HCT116 (cell line): ENCODE data around the gene PCDHB16. TPM values are rescaled to one million over a fixed set of nuclear protein-coding genes. Genes with fewer than 3 reads are reported as not detected.
"Not testable (repeated sequence)": the region's sequence is repeated elsewhere in the genome, so short reads cannot be mapped to it uniquely, and the experiment has no call there.

Source experiments
- ATAC-seq: fragments of 200-7000 bp; cut with Tn5 transposase; 2 replicates; pipeline ENCODE4 v1.9.1; 2020; ENCODE audit warnings: mild to moderate bottlenecking, moderate library complexity
- BruUV-seq: library from RNA; stranded (reverse); fragments of 400-500 nt; replicated peaks from 2 replicates; lab custom pipeline; 2021; lab: Mats Ljungman, UMichigan
- CTCF ChIA-PET: fragments of 300-600 bp; sonication (Branson Sonifier 250); formaldehyde crosslinking; loops from one replicate; lab custom pipeline; 2021; ENCODE audit warnings: antibody characterized with exemption; lab: Charles Lee
- POLR2A ChIA-PET: fragments of 300-600, 350-600 bp; sonication (Branson Sonifier 250); formaldehyde crosslinking; loops from one replicate; lab custom pipeline; 2021; ENCODE audit warnings: antibody characterized with exemption; lab: Charles Lee
- RAD21 ChIA-PET, 2 experiments: fragments of 300-600 bp; sonication (Branson Sonifier 250); formaldehyde crosslinking; loops; one replicate each; lab custom pipeline; 2023; ENCODE audit warnings: low total read pairs in 2 of 2; ENCODE audit not compliant: uncharacterized antibody in 2 of 2, unreplicated experiment in 2 of 2, low non-redundant PET in 1 of 2; lab: Charles Lee
- DNase-seq: peaks from one replicate; pipeline ENCODE4 v3.0.0-alpha.2; 2010; ENCODE audit warnings: low read depth, low spot score
- H2AFZ ChIP-seq: fragments of 200-600 bp; shearing (Covaris generic), sonication (generic); 2 replicates; pipeline ENCODE4 v1.6.1; 2017; ENCODE audit warnings: low read depth, mixed run types, mixed read lengths, antibody characterized with exemption, low read length; ENCODE audit not compliant: poor library complexity, severe bottlenecking
- H3K27ac ChIP-seq: 2 replicates; pipeline ENCODE4 v1.5.1; 2012; ENCODE audit warnings: low read depth, low read length
- H3K27me3 ChIP-seq: fragments of 200-600 bp; sonication (generic); 2 replicates; pipeline ENCODE4 v1.6.1; 2016; ENCODE audit warnings: mixed run types, low read length, mixed read lengths; ENCODE audit not compliant: insufficient read depth
- H3K36me3 ChIP-seq, 2 experiments: fragments of 200-500 bp in 1 of 2; fragments of 200-600 bp in 1 of 2; sonication (Bioruptor generic) in 1 of 2; sonication (generic) in 1 of 2; 2 replicates each; pipeline versions ENCODE4 v1.5.1 to v1.6.1; 2014 to 2016; ENCODE audit warnings: low read length in 2 of 2, inconsistent platforms in 1 of 2, mixed read lengths in 1 of 2, mixed run types in 1 of 2; ENCODE audit not compliant: insufficient read depth in 2 of 2, control insufficient read depth in 1 of 2
- H3K4me1 ChIP-seq, 2 experiments: fragments of 200-600 bp in 1 of 2; sonication (generic) in 1 of 2; 2 replicates each; pipeline versions ENCODE4 v1.5.1 to v1.6.1; 2012 to 2017; ENCODE audit warnings: low read length in 2 of 2, inconsistent platforms in 1 of 2, mild to moderate bottlenecking in 1 of 2, mixed read lengths in 1 of 2, mixed run types in 1 of 2, moderate library complexity in 1 of 2; ENCODE audit not compliant: insufficient read depth in 2 of 2, control insufficient read depth in 1 of 2
- H3K4me2 ChIP-seq: fragments of 200-600 bp; sonication (generic); 2 replicates; pipeline ENCODE4 v1.6.1; 2017; ENCODE audit warnings: mixed run types, low read length, mixed read lengths
- H3K4me3 ChIP-seq, 2 experiments: fragments of 200-600 bp in 1 of 2; sonication (generic) in 1 of 2; replicated peaks in 1 of 2; 2 replicates each; pipeline ENCODE4 v1.5.1; 2011 to 2016; ENCODE audit warnings: low read length in 2 of 2, control low read depth in 1 of 2, low read depth in 1 of 2, mild to moderate bottlenecking in 1 of 2, mixed read lengths in 1 of 2, mixed run types in 1 of 2
- H3K79me2 ChIP-seq: fragments of 200-600 bp; sonication (generic); 2 replicates; pipeline ENCODE4 v1.6.1; 2017; ENCODE audit warnings: mild to moderate bottlenecking, mixed run types, low read length, moderate library complexity, mixed read lengths; ENCODE audit not compliant: insufficient read depth
- H3K9ac ChIP-seq: fragments of 200-600 bp; sonication (generic); 2 replicates; pipeline ENCODE4 v1.6.1; 2016; ENCODE audit warnings: low read length, mixed read lengths
- H3K9me2 ChIP-seq: fragments of 200-600 bp; sonication (generic), shearing (Covaris generic); 2 replicates; pipeline ENCODE4 v1.6.1; 2017; ENCODE audit warnings: mixed run types, mild to moderate bottlenecking, moderate library complexity; ENCODE audit not compliant: insufficient read depth
- H3K9me3 ChIP-seq, 2 experiments: fragments of 200-500 bp in 1 of 2; fragments of 200-600 bp in 1 of 2; sonication (Bioruptor generic) in 1 of 2; sonication (generic) in 1 of 2; 2 replicates each; pipeline ENCODE4 v1.6.1; 2014 to 2017; ENCODE audit warnings: low read length in 2 of 2, mixed read lengths in 2 of 2, inconsistent platforms in 1 of 2, low read depth in 1 of 2, mild to moderate bottlenecking in 1 of 2, mixed run types in 1 of 2, moderate library complexity in 1 of 2; ENCODE audit not compliant: control insufficient read depth in 1 of 2, insufficient read depth in 1 of 2
- H4K20me1 ChIP-seq: fragments of 200-600 bp; sonication (generic), shearing (Covaris generic); 2 replicates; pipeline ENCODE4 v1.6.1; 2017; ENCODE audit warnings: mixed run types, mild to moderate bottlenecking, moderate library complexity; ENCODE audit not compliant: insufficient read depth
- EZH2 ChIP-seq: fragments of 200-600 bp; sonication (generic); IDR thresholded peaks from 2 replicates; pipeline ENCODE4 v1.6.1; 2017; ENCODE audit warnings: antibody characterized with exemption, mixed run types
- intact Hi-C: fragments of 100-400 bp; cut with micrococcal nuclease; formaldehyde crosslinking; loops from 2 replicates; pipeline ENCODE4 v1.10.0; 2022
- total RNA-seq: library from RNA; stranded (reverse); gene quantifications from one replicate; pipeline ENCODE4 v1.2.1, GENCODE V29; 2021; ENCODE audit not compliant: unreplicated experiment
- TF ChIP-seq, protein P1 (sequence below), 3 experiments: fragments of 200-600 bp in 1 of 3; sonication (generic) in 1 of 3; IDR thresholded peaks in 2 of 3; conservative IDR thresholded peaks in 1 of 3; 2 replicates each; pipeline ENCODE4 v1.5.1; 2012 to 2017; ENCODE audit warnings: low read depth in 2 of 3, low read length in 2 of 3, antibody characterized with exemption in 1 of 3, borderline replicate concordance in 1 of 3, control low read depth in 1 of 3, mild to moderate bottlenecking in 1 of 3, mixed read lengths in 1 of 3, mixed run types in 1 of 3, moderate library complexity in 1 of 3; ENCODE audit not compliant: insufficient read depth in 1 of 3

Gene PCDHB16
- total RNA-seq, 1 experiment from 2014 or later = not detected

DNA sequence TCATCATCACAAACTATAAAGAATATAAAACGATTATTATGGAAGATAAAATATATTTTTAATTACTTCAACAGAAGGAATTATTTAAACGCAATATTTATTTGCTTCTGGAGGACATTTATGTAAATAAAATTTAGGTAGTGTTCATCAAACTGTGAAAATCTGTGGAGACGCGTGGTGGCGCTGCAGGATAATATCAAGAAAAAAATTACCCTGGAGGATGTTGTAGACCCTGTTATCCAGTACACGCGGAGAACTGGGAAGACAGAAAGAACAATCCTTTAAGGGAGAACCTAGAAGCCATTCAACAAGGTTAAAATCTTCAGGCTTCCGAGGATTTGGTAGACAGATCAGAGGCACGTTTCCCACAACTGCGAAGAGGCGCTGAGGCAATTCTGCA, 26.3 kb downstream of the PCDHB16 start, which contains the start of gene PCDHB12:
PCDHB12 (plus strand) TSS at position 242 of the 400 bp plus-strand sequence. CDS start 189 bp downstream, outside the sequence.
- Histone ChIP-seq H3K27ac (no peak within 1 kb of the TSS), H3K9me3 (no peaks in the 10 kb centered on the region; a peak in 1 of 4 replicates), H4K20me1 (no peaks in the 10 kb centered on the region), H3K4me3 (no peak within 1 kb of the TSS), H3K9me2 (no peaks in the 10 kb centered on the region), H2AFZ (no peak within 1 kb of the TSS), H3K9ac (no peak within 1 kb of the TSS), H3K4me2 (no peak within 1 kb of the TSS), H3K79me2 (no peaks in the 10 kb centered on the region), H3K36me3 (no peaks in the 10 kb centered on the region), H3K4me1 (no peaks in the 10 kb centered on the region), H3K27me3 (no peaks in the 10 kb centered on the region)
- TF ChIP-seq, protein P1, sequence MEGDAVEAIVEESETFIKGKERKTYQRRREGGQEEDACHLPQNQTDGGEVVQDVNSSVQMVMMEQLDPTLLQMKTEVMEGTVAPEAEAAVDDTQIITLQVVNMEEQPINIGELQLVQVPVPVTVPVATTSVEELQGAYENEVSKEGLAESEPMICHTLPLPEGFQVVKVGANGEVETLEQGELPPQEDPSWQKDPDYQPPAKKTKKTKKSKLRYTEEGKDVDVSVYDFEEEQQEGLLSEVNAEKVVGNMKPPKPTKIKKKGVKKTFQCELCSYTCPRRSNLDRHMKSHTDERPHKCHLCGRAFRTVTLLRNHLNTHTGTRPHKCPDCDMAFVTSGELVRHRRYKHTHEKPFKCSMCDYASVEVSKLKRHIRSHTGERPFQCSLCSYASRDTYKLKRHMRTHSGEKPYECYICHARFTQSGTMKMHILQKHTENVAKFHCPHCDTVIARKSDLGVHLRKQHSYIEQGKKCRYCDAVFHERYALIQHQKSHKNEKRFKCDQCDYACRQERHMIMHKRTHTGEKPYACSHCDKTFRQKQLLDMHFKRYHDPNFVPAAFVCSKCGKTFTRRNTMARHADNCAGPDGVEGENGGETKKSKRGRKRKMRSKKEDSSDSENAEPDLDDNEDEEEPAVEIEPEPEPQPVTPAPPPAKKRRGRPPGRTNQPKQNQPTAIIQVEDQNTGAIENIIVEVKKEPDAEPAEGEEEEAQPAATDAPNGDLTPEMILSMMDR (IDR thresholded peaks at IDR 0.05 in 2 of 3, conservative IDR thresholded peaks at IDR 0.05 in 1 of 3; ENCODE audit: borderline replicate concordance in 1 of 3, insufficient read depth in 1 of 3, low read depth in 2 of 3, low read length in 2 of 3) = 0 out of 6 replicates have a peak, but pooled peaks of 1 of the 3 experiments have one; percentile 14
- no peak for TF ChIP-seq EZH2
- DNase-seq (no peak), ATAC-seq (no peak)
- ChIA-PET POLR2A (no interaction called here), CTCF (no interaction called here), RAD21 (no interaction called here)
- intact Hi-C loops = no loop called here
- BruUV-seq = no TSS peak

DNA sequence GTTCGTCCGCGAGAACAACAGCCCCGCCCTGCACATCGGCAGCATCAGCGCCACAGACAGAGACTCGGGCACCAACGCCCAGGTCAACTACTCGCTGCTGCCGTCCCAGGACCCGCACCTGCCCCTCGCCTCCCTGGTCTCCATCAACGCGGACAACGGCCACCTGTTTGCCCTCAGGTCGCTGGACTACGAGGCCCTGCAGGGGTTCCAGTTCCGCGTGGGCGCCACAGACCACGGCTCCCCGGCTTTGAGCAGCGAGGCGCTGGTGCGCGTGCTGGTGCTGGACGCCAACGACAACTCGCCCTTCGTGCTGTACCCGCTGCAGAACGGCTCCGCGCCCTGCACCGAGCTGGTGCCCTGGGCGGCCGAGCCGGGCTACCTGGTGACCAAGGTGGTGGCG, 28.1 kb downstream of the PCDHB16 start:
- H3K27me3 ChIP-seq, intact Hi-C loops, DNase-seq, H3K4me2 ChIP-seq, H3K36me3 ChIP-seq, H4K20me1 ChIP-seq, POLR2A ChIA-PET, CTCF ChIA-PET, H3K4me3 ChIP-seq, RAD21 ChIA-PET, H3K9ac ChIP-seq, H3K27ac ChIP-seq, H3K9me3 ChIP-seq, H2AFZ ChIP-seq, BruUV-seq, H3K9me2 ChIP-seq, ATAC-seq, H3K4me1 ChIP-seq, H3K79me2 ChIP-seq: not testable (repeated sequence)

DNA sequence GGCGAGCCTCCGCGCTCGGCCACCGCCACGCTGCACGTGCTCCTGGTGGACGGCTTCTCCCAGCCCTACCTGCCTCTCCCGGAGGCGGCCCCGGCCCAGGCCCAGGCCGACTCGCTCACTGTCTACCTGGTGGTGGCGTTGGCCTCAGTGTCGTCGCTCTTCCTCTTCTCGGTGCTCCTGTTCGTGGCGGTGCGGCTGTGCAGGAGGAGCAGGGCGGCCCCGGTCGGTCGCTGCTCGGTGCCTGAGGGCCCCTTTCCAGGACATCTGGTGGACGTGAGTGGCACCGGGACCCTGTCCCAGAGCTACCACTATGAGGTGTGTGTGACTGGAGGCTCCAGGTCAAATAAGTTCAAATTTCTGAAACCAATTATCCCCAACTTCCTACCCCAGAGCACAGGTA, 28.7 kb downstream of the PCDHB16 start:
- H2AFZ ChIP-seq, CTCF ChIA-PET, DNase-seq, RAD21 ChIA-PET, H3K4me2 ChIP-seq, H3K27me3 ChIP-seq, H3K4me3 ChIP-seq, H4K20me1 ChIP-seq, POLR2A ChIA-PET, H3K4me1 ChIP-seq, H3K27ac ChIP-seq, BruUV-seq, H3K79me2 ChIP-seq, H3K9me3 ChIP-seq, H3K9ac ChIP-seq, H3K9me2 ChIP-seq, ATAC-seq, H3K36me3 ChIP-seq, intact Hi-C loops: not testable (repeated sequence)
